Measurements from ENCODE around the gene SYT11. TPM values are rescaled to one million over a fixed set of nuclear protein-coding genes. Genes with fewer than 3 reads are reported as not detected.

SYT11 gene
- total and polyA plus RNA-seq, 10 of the 15 experiments (the other 5 are each of a cell fraction or from before 2014, with no cell fraction given) = 7.7 to 21.2 (median 13.5) TPM

GRCh38 chr1:155850345-155850744 is 9.0 kb upstream of the SYT11 start:
- Histone ChIP-seq H3K79me2 (ENCODE audit: control insufficient read depth, insufficient read depth, low read length) (peaks cover 33% of the 10 kb centered on the region), H3K4me2 (ENCODE audit: control insufficient read depth, insufficient read depth) (0 out of 2 replicates have a peak overlapping the region, but pooled peaks have one; percentile 46), H3K36me3 (ENCODE audit: control insufficient read depth in 2 of 2, insufficient read depth in 2 of 2, low read length in 1 of 2) (peaks cover 0 to 7% of the 10 kb centered on the region in 2 experiments), H4K20me1 (ENCODE audit: control insufficient read depth, insufficient read depth) (no peaks in the 10 kb centered on the region), H3K27me3 (replicated peaks in 1 of 2; ENCODE audit: control insufficient read depth in 2 of 2, insufficient read depth in 2 of 2, low read length in 1 of 2) (no peaks in the 10 kb centered on the region), H3K9me3 (replicated peaks; ENCODE audit: control insufficient read depth, insufficient read depth, low read length) (no peaks in the 10 kb centered on the region), H3K27ac (ENCODE audit: control insufficient read depth, insufficient read depth) (no peak overlapping the region), H2AFZ (ENCODE audit: control insufficient read depth, low read depth, low read length) (no peak overlapping the region), H3K9ac (ENCODE audit: control insufficient read depth, insufficient read depth, low read length) (no peak overlapping the region), H3K4me3 (0 out of 2 replicates have a peak overlapping the region, but pooled peaks have one; percentile 9), H3K4me1 (ENCODE audit: control insufficient read depth, insufficient read depth, low read length) (no peaks in the 10 kb centered on the region; the same call in 1 of the 2 replicates)
- RAD21 ChIA-PET (ENCODE audit: unreplicated experiment) = interaction anchor here (0.6 kb wide), 1 partner anchor 103 kb away, joined by 4 read pairs; no protein-coding TSS in a partner anchor
- FAIRE-seq (peak; percentile 69), ATAC-seq (peak; percentile 14; the same call in 1 of the 3 replicates), DNase-seq (ENCODE audit: low read depth, low spot score) (no peak)
- WGBS (ENCODE audit: insufficient coverage, insufficient replicate concordance, low lambda C conversion rate, missing lambda C conversion rate) = 98% methylated on average over 3 of the region's 3 CpGs
- in situ Hi-C loops (cut with MboI) = no loop called here
- no TSS peak for BruUV-seq (replicated peaks)
- POLR2A ChIA-PET = interaction anchor here (0.6 to 0.7 kb wide), 2 partner anchors 32 to 433 kb away, joined by 3 to 4 read pairs; partner anchors contain the start of gene TMEM79
- CTCF ChIA-PET = interaction anchor here (0.8 to 0.9 kb wide), 2 partner anchors 12 to 81 kb away, joined by 3 to 4 read pairs; no protein-coding TSS in a partner anchor
- SMC1A ChIA-PET (ENCODE audit: uncharacterized antibody, unreplicated experiment) = interaction anchor here (1.0 to 1.2 kb wide), 3 partner anchors 9 to 82 kb away, joined by 3 to 4 read pairs (median 3); partner anchors contain the start of gene SYT11
- intact Hi-C loops (cut with micrococcal nuclease; ENCODE audit: unreplicated experiment) = loop anchor here (10.0 kb wide), 1 partner anchor 204 kb away; the partner anchor contains the start of genes LAMTOR2 and UBQLN4
- TF ChIP-seq ZNF384 (IDR thresholded peaks at IDR 0.05; ENCODE audit: borderline replicate concordance, low read depth, low read length) (no peak), IKZF2 (IDR thresholded peaks at IDR 0.05) (no peak), BMI1 (IDR thresholded peaks at IDR 0.05; ENCODE audit: borderline replicate concordance) (no peak), GATAD2B (conservative IDR thresholded peaks at IDR 0.05; ENCODE audit: low read depth) (no peak), SP1 (IDR thresholded peaks at IDR 0.05; ENCODE audit: low read depth, low read length) (no peak), CBX5 (IDR thresholded peaks at IDR 0.05; ENCODE audit: low read depth) (no peak), SKIL (IDR thresholded peaks at IDR 0.05; ENCODE audit: low read depth, poor library complexity, severe bottlenecking) (no peak), RCOR1 (conservative IDR thresholded peaks at IDR 0.05; ENCODE audit: low read depth, low read length) (no peak), ZNF217 (IDR thresholded peaks at IDR 0.05) (no peak), POLR2AphosphoS2 (IDR thresholded peaks at IDR 0.05; ENCODE audit: low read depth, low read length) (no peak), CHD1 (IDR thresholded peaks at IDR 0.05; ENCODE audit: low read depth, low read length) (no peak), USF1 (IDR thresholded peaks at IDR 0.05; ENCODE audit: borderline replicate concordance, extremely low read length, insufficient read depth, low read depth, low read length) (no peak), TCF3 (IDR thresholded peaks at IDR 0.05; ENCODE audit: borderline replicate concordance, insufficient read depth, low read depth, low read length) (no peak), E2F8 (IDR thresholded peaks at IDR 0.05; ENCODE audit: low read depth, partially characterized antibody) (no peak), ZZZ3 (IDR thresholded peaks at IDR 0.05; ENCODE audit: control insufficient read depth, insufficient read length, low read depth) (no peak), BCL11A (IDR thresholded peaks at IDR 0.05; ENCODE audit: low read depth, low read length) (no peak)

All from GM12878 (cell line).